ENCODE results near the gene TMEM80.
"Not testable (repeated sequence)": the region's sequence is repeated elsewhere in the genome, so short reads cannot be mapped to it uniquely, and the experiment has no call there.

Gene TMEM80

GRCh38 chr11:695538-696248, at the start of gene TMEM80:
Gene TMEM80 (plus strand): TSS chr11:695816. CDS start chr11:695828, 12 bp downstream.
- peak; percentile 64 to 89 for DNase-seq

- DNase-seq: no peak
Measured at GRCh38 chr11:646214-646613, 49.4 kb upstream of the TMEM80 start.

DNA sequence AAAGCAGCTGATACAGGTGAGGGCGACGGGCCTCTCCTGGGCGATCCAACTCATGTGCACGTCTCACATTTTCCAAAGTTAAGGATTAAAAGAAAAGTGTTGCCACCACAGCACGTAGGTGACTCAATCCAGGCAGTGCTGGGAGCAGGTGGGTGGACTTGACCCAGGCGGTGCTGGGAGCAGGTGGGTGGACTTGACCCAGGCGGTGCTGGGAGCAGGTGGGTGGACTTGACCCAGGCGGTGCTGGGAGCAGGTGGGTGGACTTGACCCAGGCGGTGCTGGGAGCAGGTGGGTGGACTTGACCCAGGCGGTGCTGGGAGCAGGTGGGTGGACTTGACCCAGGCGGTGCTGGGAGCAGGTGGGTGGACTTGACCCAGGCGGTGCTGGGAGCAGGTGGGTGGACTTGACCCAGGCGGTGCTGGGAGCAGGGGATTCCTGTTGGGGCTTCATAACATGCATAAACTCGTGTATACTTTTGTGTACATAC, 47.9 kb upstream of the TMEM80 start:
- not testable (repeated sequence) for DNase-seq

DNA sequence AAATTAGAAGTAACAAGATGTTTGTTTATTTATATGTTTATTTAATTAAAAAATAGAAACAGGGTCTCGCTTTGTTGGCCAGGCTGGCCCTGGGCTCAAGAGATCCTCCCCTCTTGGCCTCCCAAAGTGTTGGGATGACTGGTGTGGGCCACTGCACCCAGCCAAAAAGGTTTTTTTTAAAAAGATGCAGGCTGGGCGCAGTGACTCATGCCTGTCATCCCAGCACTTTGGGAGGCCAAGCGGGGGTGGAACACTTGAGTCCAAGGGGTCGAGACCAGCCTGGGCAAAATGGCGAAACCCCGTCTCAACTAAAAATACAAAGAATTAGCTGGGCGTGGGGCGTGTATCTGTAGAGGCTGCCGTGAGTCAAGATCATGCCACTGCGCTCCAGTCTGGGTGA, 45.1 kb upstream of the TMEM80 start:
- DNase-seq: no peak

- DNase-seq: not testable (repeated sequence)
Measured at GRCh38 chr11:653136-653535, 42.5 kb upstream of the TMEM80 start.

DNA sequence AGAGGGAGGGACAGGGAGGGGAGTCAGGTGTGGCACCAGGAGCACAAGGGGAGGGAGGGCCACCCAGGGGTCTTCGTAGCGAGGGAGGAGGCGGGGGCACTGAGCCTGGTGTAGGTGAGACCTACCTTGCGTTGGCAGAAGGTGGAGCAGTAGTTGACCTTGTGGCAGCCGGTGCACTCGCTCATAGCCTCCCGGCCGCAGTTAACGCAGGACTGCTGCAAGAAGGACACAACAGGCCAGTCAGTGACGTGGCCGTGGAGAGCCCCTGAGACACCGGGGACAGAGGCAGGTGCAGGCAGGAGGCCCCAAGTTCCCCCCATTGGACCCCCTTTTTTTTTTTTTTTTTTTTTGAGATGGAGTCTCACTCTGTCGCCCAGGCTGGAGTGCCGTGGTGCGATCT, 41.8 kb upstream of the TMEM80 start:
- DNase-seq: no peak

GRCh38 chr11:654444-654843, 41.2 kb upstream of the TMEM80 start:
- DNase-seq: not testable (repeated sequence)

DNA sequence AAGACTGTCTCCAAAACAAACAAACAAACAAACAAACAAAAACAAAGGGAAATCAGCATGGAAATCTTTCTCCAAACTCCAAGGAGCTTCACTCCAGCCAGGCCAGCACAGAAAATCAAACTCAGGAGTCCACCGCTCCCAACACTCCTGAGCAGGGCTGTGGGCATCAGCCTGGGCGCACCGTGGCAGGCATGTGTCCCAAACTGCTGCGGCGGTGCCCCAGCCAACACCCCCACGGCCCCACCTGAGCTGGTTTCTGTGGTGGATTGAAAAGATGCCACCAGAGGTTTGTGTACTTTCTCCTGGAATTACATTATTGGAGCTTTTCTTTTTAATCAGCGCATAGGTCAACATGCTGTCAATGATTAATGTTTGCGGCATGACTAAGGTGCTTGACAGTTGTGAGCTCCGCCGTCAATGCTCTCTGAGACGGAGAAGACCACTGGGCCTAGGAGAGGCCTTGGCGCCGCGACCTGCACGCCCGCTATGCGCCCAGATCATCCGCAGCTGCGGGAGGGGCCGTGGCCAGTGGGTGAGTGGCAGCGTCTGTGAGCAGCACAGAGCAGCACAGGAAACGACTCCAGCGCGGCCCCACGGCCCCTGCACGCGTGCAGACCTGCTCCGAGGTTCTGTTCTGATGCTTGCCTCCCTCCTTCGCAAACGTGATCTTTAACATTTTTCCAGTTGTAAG, 40.4 kb upstream of the TMEM80 start:
- DNase-seq: no peak

DNA sequence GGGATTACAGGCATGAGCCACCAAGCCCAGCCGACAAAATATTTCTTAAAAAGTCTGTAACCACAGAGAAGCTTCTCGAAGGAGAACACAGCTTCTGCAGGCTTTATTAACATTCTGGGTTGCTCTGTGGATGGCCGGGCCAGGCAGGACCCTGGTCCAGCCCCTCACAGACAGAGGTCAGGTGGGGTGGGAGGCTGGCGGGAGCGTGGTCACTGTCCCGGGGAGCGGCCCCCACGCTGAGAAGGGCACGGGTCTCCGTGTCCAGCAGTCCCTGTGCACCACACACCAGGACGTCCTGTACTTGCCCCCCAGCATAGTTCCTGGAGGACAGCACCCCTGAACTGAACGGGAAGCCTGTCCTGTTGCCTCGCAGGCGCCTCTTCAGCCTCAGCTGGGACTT, 39.2 kb upstream of the TMEM80 start:
- no peak for DNase-seq

DNA sequence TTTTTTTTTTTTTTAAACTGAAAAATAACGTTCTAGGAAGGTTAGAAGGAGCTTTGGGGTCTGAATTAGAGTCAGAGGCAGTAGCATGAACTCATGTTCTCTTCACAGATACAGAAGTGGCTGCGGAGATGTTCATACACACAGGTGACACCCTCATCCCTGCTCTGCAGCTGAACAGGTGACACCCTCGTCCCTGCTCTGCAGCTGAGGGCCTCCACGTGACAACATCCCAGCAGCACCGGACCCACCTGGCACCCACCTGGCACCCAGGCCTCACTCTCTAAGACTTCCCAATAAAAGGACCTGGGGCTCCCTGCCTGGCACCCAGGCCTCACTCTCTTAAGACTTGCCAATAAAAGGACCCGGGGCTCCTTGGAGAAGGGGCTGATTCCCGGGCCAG, 38.8 kb upstream of the TMEM80 start:
- no peak for DNase-seq

DNA sequence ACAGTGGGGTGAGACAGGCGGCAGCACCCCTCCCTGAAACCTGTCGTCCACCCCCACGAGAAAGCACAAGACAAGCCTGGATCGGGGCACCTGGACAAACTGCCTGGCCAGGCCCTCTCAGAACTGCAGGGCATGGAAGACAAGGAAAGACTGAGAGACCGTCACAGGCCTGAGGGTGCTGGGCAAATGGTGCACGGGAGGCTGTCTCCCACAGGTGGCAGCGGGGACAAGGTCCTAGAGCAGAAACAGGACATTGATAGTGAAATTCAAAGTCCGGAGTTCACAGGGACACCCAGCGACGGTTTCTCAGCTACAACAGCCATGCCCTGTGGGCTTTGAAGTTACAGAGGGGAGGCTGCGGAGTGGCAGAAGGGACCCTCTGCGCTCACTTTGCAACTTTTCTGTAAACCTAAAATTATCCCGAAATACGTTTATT, 37.9 kb upstream of the TMEM80 start:
- DNase-seq: no peak

DNA sequence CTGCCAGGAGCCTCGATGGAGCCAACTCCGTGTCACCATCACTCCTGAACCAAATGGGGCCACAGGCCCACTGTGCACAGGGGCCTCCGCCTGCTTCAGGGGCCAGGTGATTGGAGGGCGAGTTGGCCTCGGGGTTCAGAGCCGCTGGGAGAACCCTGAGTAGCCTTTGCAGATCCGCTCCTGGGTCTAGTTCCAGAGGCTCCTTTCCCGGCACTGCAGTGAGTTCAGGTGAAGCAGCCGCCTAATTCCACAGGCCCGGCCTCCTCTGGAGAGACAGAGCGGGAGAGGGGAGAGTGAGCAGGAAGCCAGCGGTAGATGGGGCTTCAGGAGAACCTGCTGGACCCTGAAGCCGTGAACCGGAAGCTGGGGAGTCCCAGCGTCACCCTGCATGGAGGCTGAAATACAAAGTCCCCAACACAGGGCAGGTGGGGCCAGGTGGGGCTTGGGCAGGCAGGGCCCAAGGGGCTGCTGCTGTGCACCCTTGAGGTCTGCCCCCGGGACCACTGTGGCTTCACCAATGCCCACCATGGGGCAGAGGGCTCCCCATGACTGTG, 36.0 kb upstream of the TMEM80 start:
- DNase-seq: no peak

GRCh38 chr11:660281-660680, 35.3 kb upstream of the TMEM80 start:
- no peak for DNase-seq

- DNase-seq: peak in 1 of 2 experiments; percentile 37
Measured at GRCh38 chr11:660681-661444, 34.8 kb upstream of the TMEM80 start.

- DNase-seq: no peak
Measured at GRCh38 chr11:662689-663274, 32.8 kb upstream of the TMEM80 start.

- DNase-seq: no peak
Measured at GRCh38 chr11:665062-665703, 30.4 kb upstream of the TMEM80 start.

DNA sequence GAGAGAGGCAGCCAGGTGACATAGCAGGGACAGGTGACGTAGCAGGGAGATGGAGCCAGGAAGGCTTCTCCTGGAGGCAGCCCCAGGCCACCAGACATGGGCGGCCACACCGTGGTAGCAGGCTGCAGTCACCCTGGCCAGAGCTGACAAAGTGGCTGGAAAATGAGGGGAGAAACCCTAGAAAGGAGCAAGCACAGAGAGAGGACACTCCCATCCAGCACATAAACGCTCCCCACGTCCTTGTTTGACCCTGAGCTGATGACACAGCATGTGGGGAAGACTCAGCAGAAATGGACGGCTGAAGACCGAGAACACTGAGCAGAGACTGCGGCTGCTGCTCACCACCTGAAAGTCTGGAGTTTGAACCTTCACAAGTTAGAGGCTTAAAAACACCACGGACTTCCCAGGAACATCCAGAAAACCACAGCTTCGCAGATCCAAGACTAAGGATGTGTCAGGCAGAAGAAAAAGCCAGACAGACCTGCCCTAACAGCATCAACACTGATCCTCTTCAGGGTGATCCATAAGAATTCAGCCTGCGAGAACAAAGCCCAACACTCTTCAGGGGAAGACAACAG, 29.8 kb upstream of the TMEM80 start:
- peak in 1 of 2 experiments; percentile 55 for DNase-seq

- peak in 1 of 2 experiments; percentile 38 for DNase-seq
Measured at GRCh38 chr11:673866-674265, 21.8 kb upstream of the TMEM80 start.

- peak in 1 of 2 experiments; percentile 51 for DNase-seq
Measured at GRCh38 chr11:674406-674805, 21.2 kb upstream of the TMEM80 start.

DNA sequence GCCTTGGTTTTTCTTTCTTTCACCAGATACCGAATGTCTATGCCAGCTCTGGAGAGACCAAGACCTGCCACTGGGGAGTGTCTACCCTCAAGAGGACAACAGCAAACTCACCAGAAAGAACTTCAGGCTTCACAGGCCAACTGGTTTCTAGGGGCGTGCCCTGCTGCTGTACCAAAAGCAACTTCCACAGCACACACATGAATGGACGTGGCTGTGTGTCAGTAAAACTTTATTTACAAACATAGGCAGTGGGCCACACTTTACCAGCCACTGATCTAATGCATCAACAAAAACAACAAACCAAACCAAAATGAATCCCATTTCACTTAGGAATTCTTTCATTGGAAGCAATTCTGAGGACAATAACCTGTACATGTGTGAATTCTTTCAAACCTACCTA, 17.3 kb upstream of the TMEM80 start:
- DNase-seq: no peak

DNA sequence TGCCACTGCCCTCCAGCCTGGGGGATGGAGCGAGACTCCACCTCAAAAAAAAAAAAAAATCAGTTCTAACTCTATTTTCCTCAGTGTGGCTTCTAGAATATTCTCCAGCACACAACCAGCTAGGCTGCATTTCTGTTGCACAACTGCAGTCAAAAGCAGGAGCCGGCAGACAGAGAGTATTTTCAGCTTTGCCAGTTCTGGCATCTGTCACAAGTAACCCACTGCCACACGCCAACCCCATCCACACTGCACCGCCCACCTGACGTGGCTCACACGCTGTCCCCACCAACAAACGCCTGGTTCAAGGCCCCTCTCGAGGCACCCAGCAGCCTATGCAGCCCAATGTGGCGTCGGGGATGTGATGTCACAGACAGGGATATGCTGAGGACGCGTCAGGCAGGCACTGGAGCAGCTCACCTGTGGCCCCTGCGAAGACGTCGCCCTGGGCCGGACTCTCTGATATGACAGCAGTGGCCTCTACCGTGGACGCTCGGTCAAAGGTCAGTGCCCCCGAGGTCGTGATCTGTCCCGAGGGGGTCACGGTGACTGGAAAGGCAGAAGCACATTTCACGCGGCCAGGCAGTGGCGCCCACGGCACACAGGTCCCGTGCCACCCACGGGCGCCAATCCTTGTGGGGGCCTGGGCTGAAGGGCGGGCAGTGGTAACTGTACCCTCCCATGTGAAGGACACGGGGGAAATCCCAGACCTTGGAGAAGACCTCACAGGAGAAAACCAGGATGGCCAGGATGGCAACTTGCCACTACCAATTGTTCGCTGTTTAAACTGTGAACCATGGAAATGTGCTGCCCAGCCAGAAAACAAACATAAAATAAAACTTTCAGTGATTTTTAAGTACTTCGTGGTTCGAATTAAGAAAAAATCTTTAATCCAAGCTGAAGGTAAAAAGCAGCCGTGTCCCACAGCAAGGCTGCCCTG, 16.1 kb upstream of the TMEM80 start:
- no peak for DNase-seq
